ENCODE data around the gene ATG7.

ATG7 gene

GRCh38 chr3:11351451-11351850, 79.3 kb downstream of the ATG7 start:
- no peak overlapping the region for H3K4me3 ChIP-seq (replicated peaks in 1 of 2; ENCODE audit: low read depth in 2 of 2, low read length in 2 of 2)
- no peak for DNase-seq (ENCODE audit: low read depth in 2 of 2)
- TF ChIP-seq CTCF (IDR thresholded peaks at IDR 0.05; ENCODE audit: low read depth, low read length): no peak

- no peak for TF ChIP-seq CTCF (IDR thresholded peaks at IDR 0.05; ENCODE audit: low read depth, low read length)
- DNase-seq (ENCODE audit: low read depth in 2 of 2): peak in 1 of 2 donors; percentile 40
- no peak overlapping the region for H3K4me3 ChIP-seq (replicated peaks in 1 of 2; ENCODE audit: low read depth in 2 of 2, low read length in 2 of 2)
These were observed 84.1 kb downstream of the ATG7 start for GRCh38 chr3:11356269-11356668.

GRCh38 chr3:11362600-11362999, 90.4 kb downstream of the ATG7 start:
- H3K4me3 ChIP-seq (replicated peaks in 1 of 2; ENCODE audit: low read depth in 2 of 2, low read length in 2 of 2): no peak overlapping the region
- no peak for DNase-seq (ENCODE audit: low read depth in 2 of 2)
- TF ChIP-seq CTCF (IDR thresholded peaks at IDR 0.05; ENCODE audit: low read depth, low read length): no peak

- DNase-seq (ENCODE audit: low read depth in 2 of 2): no peak
- TF ChIP-seq CTCF (IDR thresholded peaks at IDR 0.05; ENCODE audit: low read depth, low read length): no peak
These were observed 91.5 kb downstream of the ATG7 start for GRCh38 chr3:11363715-11364114.

GRCh38 chr3:11364181-11364580, 92.0 kb downstream of the ATG7 start:
- DNase-seq (ENCODE audit: low read depth in 2 of 2): peak in 1 of 2 donors; percentile 25
- no peak overlapping the region for H3K4me3 ChIP-seq (replicated peaks in 1 of 2; ENCODE audit: low read depth in 2 of 2, low read length in 2 of 2)
- TF ChIP-seq CTCF (IDR thresholded peaks at IDR 0.05; ENCODE audit: low read depth, low read length): no peak

More at GRCh38 chr3:11363715-11364114, 91.5 kb downstream of the ATG7 start:
- no peak overlapping the region for H3K4me3 ChIP-seq (replicated peaks in 1 of 2; ENCODE audit: low read depth in 2 of 2, low read length in 2 of 2)

- no peak overlapping the region for H3K4me3 ChIP-seq (replicated peaks in 1 of 2; ENCODE audit: low read depth in 2 of 2, low read length in 2 of 2)
- peak; percentile 84 to 96 for DNase-seq (ENCODE audit: low read depth in 2 of 2)
These were observed 95.0 kb downstream of the ATG7 start for GRCh38 chr3:11367143-11367693.

More at GRCh38 chr3:11367143-11367693, 95.0 kb downstream of the ATG7 start:
- no peak for TF ChIP-seq CTCF (IDR thresholded peaks at IDR 0.05; ENCODE audit: low read depth, low read length)
